NT2/D1 (cell line): ENCODE data around the gene CST11.

Experiments
- DNase-seq: peaks from one replicate; pipeline ENCODE4 v3.0.0-alpha.2; 2011; ENCODE audit warnings: low read depth, low spot score
- H3K27me3 ChIP-seq: 2 replicates; pipeline ENCODE4 v1.6.0; 2011; ENCODE audit warnings: mild to moderate bottlenecking; ENCODE audit not compliant: insufficient read length, insufficient read depth
- H3K36me3 ChIP-seq: 2 replicates; pipeline ENCODE4 v1.6.1; 2011; ENCODE audit warnings: mild to moderate bottlenecking, low read length, mixed read lengths; ENCODE audit not compliant: insufficient read depth, insufficient read length
- H3K4me1 ChIP-seq: 2 replicates; pipeline ENCODE4 v1.5.1; 2011; ENCODE audit not compliant: insufficient read depth, insufficient read length
- H3K4me3 ChIP-seq: 2 replicates; pipeline ENCODE4 v1.5.1; 2011; ENCODE audit warnings: low read depth; ENCODE audit not compliant: insufficient read length
- H3K9ac ChIP-seq: 2 replicates; pipeline ENCODE4 v1.6.0; 2011; ENCODE audit warnings: low read depth; ENCODE audit not compliant: insufficient read length
- H3K9me3 ChIP-seq: 2 replicates; pipeline ENCODE4 v1.5.1; 2011; ENCODE audit warnings: mild to moderate bottlenecking, low read length; ENCODE audit not compliant: insufficient read depth
- SUZ12 ChIP-seq: IDR thresholded peaks from 2 replicates; pipeline ENCODE4 v1.6.1; 2011; ENCODE audit not compliant: insufficient read length, insufficient read depth; ENCODE audit errors: extremely low read depth
- YY1 ChIP-seq: IDR thresholded peaks from 2 replicates; pipeline ENCODE4 v1.6.1; 2011; ENCODE audit not compliant: insufficient read length, insufficient read depth
- ZNF274 ChIP-seq: IDR thresholded peaks from 2 replicates; pipeline ENCODE4 v1.6.1; 2011; ENCODE audit warnings: mild to moderate bottlenecking, low read depth, low read length

Gene CST11

GRCh38 chr20:23434521-23435313 is 18.0 kb downstream of the CST11 start:
- Histone ChIP-seq H3K27me3 (no peaks in the 10 kb centered on the region), H3K9me3 (no peaks in the 10 kb centered on the region), H3K4me3 (no peak overlapping the region), H3K9ac (no peak overlapping the region), H3K36me3 (no peaks in the 10 kb centered on the region), H3K4me1 (no peaks in the 10 kb centered on the region)
- TF ChIP-seq ZNF274 (no peak), YY1 (no peak)
- DNase-seq = no peak

- no peak overlapping the region for H3K4me3 ChIP-seq
- TF ChIP-seq YY1 (no peak), ZNF274 (no peak), SUZ12 (no peak)
- H3K9ac ChIP-seq = no peak overlapping the region
- DNase-seq = no peak
- H3K36me3 ChIP-seq = no peaks in the 10 kb centered on the region
- H3K9me3 ChIP-seq = no peaks in the 10 kb centered on the region
- no peaks in the 10 kb centered on the region for H3K27me3 ChIP-seq
- no peaks in the 10 kb centered on the region for H3K4me1 ChIP-seq
Observed at GRCh38 chr20:23433628-23434027, 19.0 kb downstream of the CST11 start.

- Histone ChIP-seq H3K36me3 (no peaks in the 10 kb centered on the region), H3K9me3 (peaks cover 7% of the 10 kb centered on the region; the same call in 1 of the 2 replicates), H3K4me3 (no peak overlapping the region), H3K4me1 (no peaks in the 10 kb centered on the region), H3K9ac (no peak overlapping the region), H3K27me3 (no peaks in the 10 kb centered on the region)
- TF ChIP-seq YY1 (no peak), SUZ12 (no peak), ZNF274 (no peak)
- no peak for DNase-seq
Observed at GRCh38 chr20:23425129-23425528, 27.5 kb downstream of the CST11 start.

GRCh38 chr20:23420943-23421931 is 31.4 kb downstream of the CST11 start, which contains the start of gene NAPB:
TSS of gene NAPB (minus strand) at chr20:23421488. CDS start at chr20:23421402, 86 bp downstream.
- H3K4me1 ChIP-seq = no peaks in the 10 kb centered on the region
- H3K9me3 ChIP-seq = peaks cover 7% of the 10 kb centered on the region; the same call in 1 of the 2 replicates
- peak; percentile 86 for DNase-seq
- H3K27me3 ChIP-seq = no peaks in the 10 kb centered on the region
- no peaks in the 10 kb centered on the region for H3K36me3 ChIP-seq
- H3K9ac ChIP-seq = peak within 1 kb of the TSS; percentile 89
- H3K4me3 ChIP-seq = peak within 1 kb of the TSS; percentile 81
- TF ChIP-seq ZNF274 (no peak), YY1 (peak; percentile 58)

- Histone ChIP-seq H3K36me3 (no peaks in the 10 kb centered on the region), H3K9me3 (peaks cover 4% of the 10 kb centered on the region; the same call in 1 of the 2 replicates), H3K9ac (peak overlapping the region; percentile 89), H3K4me3 (peak overlapping the region; percentile 81), H3K27me3 (no peaks in the 10 kb centered on the region), H3K4me1 (no peaks in the 10 kb centered on the region)
- no peak for DNase-seq
- TF ChIP-seq SUZ12 (no peak), YY1 (no peak), ZNF274 (no peak)
Observed at GRCh38 chr20:23419995-23420901, 32.4 kb downstream of the CST11 start.

GRCh38 chr20:23419657-23419994 is 33.0 kb downstream of the CST11 start:
- Histone ChIP-seq H3K9ac (no peak overlapping the region), H3K9me3 (no peaks in the 10 kb centered on the region), H3K27me3 (no peaks in the 10 kb centered on the region), H3K4me1 (no peaks in the 10 kb centered on the region), H3K4me3 (peak overlapping the region; percentile 81), H3K36me3 (no peaks in the 10 kb centered on the region)
- DNase-seq = no peak
- TF ChIP-seq ZNF274 (no peak), SUZ12 (no peak), YY1 (no peak)
